ENCODE data around the gene DHX9. TPM values are rescaled to one million over a fixed set of nuclear protein-coding genes. Genes with fewer than 3 reads are reported as not detected.
A peak's percentile ranks its signal among the peaks of the same experiment; 100 is the strongest.

The DHX9 gene
- 222 and 247 TPM in 2 replicates for polyA plus RNA-seq (2011; rRNA removed)
- 145 and 149 TPM in 2 replicates for polyA plus RNA-seq (2012; cell fraction: cytosol; rRNA removed)
- 150 and 289 TPM in 2 replicates for polyA plus RNA-seq (2012; cell fraction: nucleus; rRNA removed)
- 194 to 206 TPM (median 205 TPM) in 3 replicates for polyA plus RNA-seq (2017; fragmentation: RNase III; extraction: RNeasy Plus Mini Kit Qiagen cat#74134 plus additional on column Dnase treatment)
- polyA minus RNA-seq (2011; rRNA and poly(A)+ RNA removed), result 173 and 213 TPM in 2 replicates

GRCh38 chr1:182839209-182840066 lies at the start of gene DHX9:
Gene DHX9, plus strand, starts transcription at chr1:182839347. Its CDS starts 3,220 bp downstream, at chr1:182842567.
- TF ChIP-seq PHF8 (IDR thresholded peaks at IDR 0.05; ENCODE audit: borderline replicate concordance, low read depth) (peak; percentile 100), JUN (IDR thresholded peaks at IDR 0.05) (peak; percentile 93 to 99; a peak in 4 of 5 replicates), POLR2A (IDR thresholded peaks at IDR 0.05; ENCODE audit: low read length) (peak; percentile 98), HOXA7 (CRISPR knock-in tag; IDR thresholded peaks at IDR 0.05) (peak; percentile 48; the same call in 1 of the 2 replicates), ELK1 (IDR thresholded peaks at IDR 0.05; ENCODE audit: low read depth, low read length) (no peak), CTCF (IDR thresholded peaks at IDR 0.05) (no peak), MAX (IDR thresholded peaks at IDR 0.05) (peak; percentile 83), PBX3 (IDR thresholded peaks at IDR 0.05) (no peak), BCL3 (IDR thresholded peaks at IDR 0.05) (peak; percentile 98), CHD4 (IDR thresholded peaks at IDR 0.05; ENCODE audit: borderline replicate concordance) (no peak), MAZ (IDR thresholded peaks at IDR 0.05; ENCODE audit: borderline replicate concordance, low read depth, low read length) (peak; percentile 56; the same call in 1 of the 2 replicates), FOSB (CRISPR knock-in tag; IDR thresholded peaks at IDR 0.05) (peak; percentile 60; the same call in 1 of the 2 replicates), GATA3 (IDR thresholded peaks at IDR 0.05; ENCODE audit: borderline replicate concordance) (no peak), E2F6 (IDR thresholded peaks at IDR 0.05; ENCODE audit: borderline replicate concordance, low read depth) (peak; percentile 81), MYC (IDR thresholded peaks at IDR 0.05; ENCODE audit: borderline replicate concordance, low read length) (0 out of 2 replicates have a peak, but pooled peaks have one; percentile 83), CHD2 (IDR thresholded peaks at IDR 0.05; ENCODE audit: low read length, partially characterized antibody) (peak; percentile 22)
- ChIA-PET CTCF (interaction anchor here (0.9 kb wide), 2 partner anchors 57 to 239 kb away, joined by 3 to 4 read pairs; no protein-coding TSS in a partner anchor), POLR2A (interaction anchor here (0.8 kb wide), 1 partner anchor 49 kb away, joined by 8 read pairs; no protein-coding TSS in a partner anchor)
- FAIRE-seq (no peak), ATAC-seq (peak; percentile 86 to 91), DNase-seq (ENCODE audit: low read depth in 1 of 2, low spot score in 1 of 2) (peak; percentile 85 to 91)
- peak within 1 kb of the TSS; percentile 85 for H3K4me3 ChIP-seq
- peak within 1 kb of the TSS; percentile 85 to 97 for H3K27ac ChIP-seq
- peak within 1 kb of the TSS; percentile 85 for H3K4me2 ChIP-seq
- under 1% methylated on average over 23 of the region's 92 CpGs for WGBS (ENCODE audit: missing lambda C conversion rate)
- H3K9me3 ChIP-seq, result no peaks in the 10 kb centered on the region
- peaks cover 30% of the 10 kb centered on the region; the same call in 2 of the 3 replicates for H3K4me1 ChIP-seq
